Lung (tissue), 10 donors: ENCODE results near the gene SIK1. TPM values are rescaled to one million over a fixed set of nuclear protein-coding genes. Genes with fewer than 3 reads are reported as not detected.
"Not testable (repeated sequence)": the region's sequence is repeated elsewhere in the genome, so short reads cannot be mapped to it uniquely, and the experiment has no call there.

Experiments used
- ATAC-seq: fragments of 200-7000 bp; cut with Tn5 transposase; one replicate; pipeline ENCODE4 v1.9.1; 2020; ENCODE audit warnings: moderate number of reproducible peaks; ENCODE audit not compliant: insufficient read depth, low FRiP score
- DNase-seq, 3 donors: peaks; one replicate each; pipeline ENCODE4 v3.0.0-alpha.2; 2013 to 2017
- H3K27ac ChIP-seq, 2 donors: one replicate each; pipeline ENCODE4 v1.5.1; 2013; ENCODE audit warnings: mild to moderate bottlenecking in 2 of 2, moderate library complexity in 2 of 2, control low read depth in 1 of 2, inconsistent platforms in 1 of 2, low read depth in 1 of 2, low read length in 1 of 2
- H3K27me3 ChIP-seq, 3 donors: one replicate each; pipeline ENCODE4 v1.5.1; 2013; ENCODE audit warnings: low read length in 2 of 3; ENCODE audit not compliant: control insufficient read depth in 3 of 3, insufficient read depth in 3 of 3
- H3K36me3 ChIP-seq, 4 donors: one replicate each; pipeline ENCODE4 v1.5.1; 2013; ENCODE audit warnings: low read length in 4 of 4, mild to moderate bottlenecking in 1 of 4, moderate library complexity in 1 of 4; ENCODE audit not compliant: control insufficient read depth in 4 of 4, insufficient read depth in 4 of 4
- H3K4me1 ChIP-seq, 5 donors: one replicate each; pipeline ENCODE4 v1.5.1; 2013; ENCODE audit warnings: low read length in 5 of 5, mild to moderate bottlenecking in 2 of 5, moderate library complexity in 1 of 5; ENCODE audit not compliant: control insufficient read depth in 5 of 5, insufficient read depth in 5 of 5
- H3K4me3 ChIP-seq: one replicate; pipeline ENCODE4 v1.5.1; 2013; ENCODE audit warnings: mild to moderate bottlenecking, control low read depth, moderate library complexity
- H3K9ac ChIP-seq, 2 donors: one replicate each; pipeline ENCODE4 v1.5.1; 2013; ENCODE audit warnings: low read length in 2 of 2, control low read depth in 1 of 2; ENCODE audit not compliant: insufficient read depth in 1 of 2
- H3K9me3 ChIP-seq, 4 donors: one replicate each; pipeline ENCODE4 v1.5.1; 2013; ENCODE audit warnings: low read length in 3 of 4, mild to moderate bottlenecking in 1 of 4, moderate library complexity in 1 of 4; ENCODE audit not compliant: control insufficient read depth in 4 of 4, insufficient read depth in 3 of 4
- WGBS, 2 donors: extraction: QIAGEN DNeasy Blood & Tissue Kit; methylation state at CpG; one replicate each; pipeline ENCODE4 v1.1.7; 2013; 5-methylcytosine and 5-hydroxymethylcytosine counted together
- polyA plus RNA-seq, 2 donors: library from polyadenylated mRNA; stranded (reverse); fragments of 200-250 nt; gene quantifications; one replicate each; pipeline ENCODE4 v1.2.1, GENCODE V29; 2013
- total RNA-seq, 2 donors: library from RNA; depleted of rRNA in 1 of 2; stranded (reverse); fragments of >200 nt in 1 of 2; gene quantifications; one replicate each; pipeline ENCODE4 v1.2.1, GENCODE V29; 2014 to 2021
- donor health status: Bipolar disorder and iron deficiency.
- donor health status: healthy.
- donor health status: DM: yes; HTN: yes; CAD: no.

The SIK1 gene
- total and polyA plus RNA-seq, 4 donors = 4.3 to 34.1 (median 22.7) TPM

DNA sequence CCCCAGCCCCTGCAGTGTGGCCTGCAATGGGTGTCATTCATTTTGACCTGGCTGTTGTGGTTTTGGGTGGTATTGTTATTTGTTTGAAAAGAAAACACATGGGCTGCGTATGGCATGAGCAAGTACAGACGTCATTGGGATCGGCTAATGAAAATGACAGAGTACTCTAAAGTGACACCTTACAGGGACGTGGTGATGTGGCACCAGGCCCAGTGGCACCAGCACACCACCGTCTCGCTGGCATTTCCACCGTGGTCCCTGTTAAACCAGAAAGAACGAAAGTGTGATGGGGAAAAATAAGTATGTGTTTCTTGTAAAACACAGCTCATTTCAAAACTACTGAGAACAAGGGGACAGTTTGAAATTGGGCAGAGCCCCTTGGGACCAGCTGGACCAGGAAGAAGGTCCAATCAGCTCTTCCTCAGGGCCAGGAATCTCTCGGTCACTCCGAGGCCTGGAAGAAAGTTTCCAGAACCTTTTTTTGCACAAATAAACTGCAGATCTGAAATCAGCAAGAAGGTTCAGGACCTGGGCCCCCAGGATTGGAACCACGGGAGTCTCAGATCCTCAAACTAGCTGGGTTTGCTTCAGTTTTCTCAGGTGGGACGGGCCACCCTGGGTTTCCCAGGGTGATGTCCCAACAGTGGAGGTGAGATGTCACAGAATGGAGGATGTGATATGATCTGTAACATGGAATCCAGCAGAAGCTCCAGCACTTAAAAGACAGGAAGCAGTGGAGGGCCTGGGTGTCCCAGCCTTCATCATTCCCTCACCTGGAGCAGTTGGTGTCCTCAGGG lies 6.6 kb upstream of the SIK1 start:
- not testable (repeated sequence) for H3K36me3 ChIP-seq

GRCh38 chr21:43430830-43431416 lies 4.0 kb upstream of the SIK1 start:
- 80 to 100% methylated on average over 2 to 11 of the region's 17 CpGs for WGBS, 2 donors
- not testable (repeated sequence) for ATAC-seq, DNase-seq

More for the DNA sequence above, 6.6 kb upstream of the SIK1 start:
- 82% methylated on average over 1 of the region's 12 CpGs; no CpG with 5 or more reads in 1 of the 2 donors for WGBS, 2 donors
- ATAC-seq, H3K9ac ChIP-seq, DNase-seq, H3K9me3 ChIP-seq, H3K4me3 ChIP-seq, H3K27ac ChIP-seq, H3K27me3 ChIP-seq, H3K4me1 ChIP-seq: not testable (repeated sequence)

GRCh38 chr21:43428964-43429363 lies 2.0 kb upstream of the SIK1 start:
- not testable (repeated sequence) for DNase-seq, H3K27me3 ChIP-seq, H3K4me3 ChIP-seq, H3K9me3 ChIP-seq, H3K9ac ChIP-seq, ATAC-seq, H3K36me3 ChIP-seq, H3K27ac ChIP-seq, H3K4me1 ChIP-seq
- no CpG with 5 or more reads among the region's 6 CpGs for WGBS, 2 donors

More at GRCh38 chr21:43430830-43431416, 4.0 kb upstream of the SIK1 start:
- H3K9ac ChIP-seq, H3K9me3 ChIP-seq, H3K36me3 ChIP-seq, H3K4me3 ChIP-seq, H3K27me3 ChIP-seq, H3K4me1 ChIP-seq, H3K27ac ChIP-seq: not testable (repeated sequence)

- WGBS, 2 donors = no CpG with 5 or more reads among the region's 53 CpGs
- H3K36me3 ChIP-seq = not testable (repeated sequence)
These were observed 270 bp upstream of the SIK1 start for GRCh38 chr21:43427242-43427559.

GRCh38 chr21:43426004-43426403 lies 927 bp downstream of the SIK1 start:
- not testable (repeated sequence) for DNase-seq, H3K9me3 ChIP-seq, H3K27me3 ChIP-seq, H3K36me3 ChIP-seq, H3K27ac ChIP-seq, H3K4me1 ChIP-seq, ATAC-seq, H3K9ac ChIP-seq, H3K4me3 ChIP-seq
- no CpG with 5 or more reads among the region's 43 CpGs for WGBS, 2 donors

More at GRCh38 chr21:43427242-43427559, 270 bp upstream of the SIK1 start:
- ATAC-seq = peak; percentile 87
- not testable (repeated sequence) for H3K4me3 ChIP-seq, H3K27ac ChIP-seq, DNase-seq, H3K27me3 ChIP-seq, H3K9ac ChIP-seq, H3K4me1 ChIP-seq, H3K9me3 ChIP-seq

DNA sequence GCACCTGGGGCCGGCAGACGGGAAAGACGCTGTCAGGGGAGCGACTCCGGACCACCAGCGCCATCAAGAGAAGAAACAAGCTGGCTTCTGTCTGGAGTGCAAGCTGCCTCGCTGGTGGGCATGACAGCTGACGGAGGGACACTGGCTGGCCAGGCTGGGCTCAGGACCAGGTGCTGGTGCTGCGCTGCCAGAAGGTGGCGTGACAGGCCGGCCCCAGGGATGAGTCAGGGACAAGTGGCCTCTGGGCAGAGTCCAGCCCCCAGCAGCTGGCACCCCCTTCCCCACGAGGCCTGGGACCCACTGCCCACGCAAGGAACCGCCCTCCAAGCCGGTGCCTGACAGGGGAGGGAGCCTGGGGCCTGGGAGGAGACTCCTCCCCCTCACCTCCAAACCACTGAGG lies 7.5 kb downstream of the SIK1 start:
- H3K27me3 ChIP-seq, H3K4me3 ChIP-seq, H3K36me3 ChIP-seq, H3K27ac ChIP-seq, H3K4me1 ChIP-seq, DNase-seq, ATAC-seq, H3K9ac ChIP-seq, H3K9me3 ChIP-seq: not testable (repeated sequence)
- no CpG with 5 or more reads among the region's 15 CpGs for WGBS, 2 donors

DNA sequence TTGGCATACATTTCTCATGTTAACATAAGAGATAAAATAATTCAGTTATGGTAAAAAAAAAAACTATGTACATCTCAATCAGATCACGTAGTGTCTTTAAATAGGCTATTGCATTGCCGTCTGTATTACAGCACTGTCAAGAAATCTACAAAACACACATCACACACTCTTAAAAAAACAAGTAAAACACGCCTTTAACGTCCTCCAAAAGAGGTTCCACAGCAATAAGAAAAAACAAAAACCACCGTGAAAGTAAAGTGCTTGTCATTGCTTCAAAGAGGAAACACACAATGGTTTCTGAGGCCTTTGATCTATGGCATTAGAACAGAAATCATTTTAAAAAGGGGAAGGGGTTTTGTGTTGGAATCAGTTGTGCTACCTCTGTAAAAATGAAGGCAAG lies 12.4 kb downstream of the SIK1 start:
- not testable (repeated sequence) for H3K9ac ChIP-seq, H3K27ac ChIP-seq, DNase-seq, ATAC-seq, H3K4me3 ChIP-seq, H3K4me1 ChIP-seq, H3K36me3 ChIP-seq, H3K27me3 ChIP-seq, H3K9me3 ChIP-seq
- WGBS, 2 donors = no CpG with 5 or more reads among the region's 5 CpGs

- not testable (repeated sequence) for H3K9me3 ChIP-seq, H3K27ac ChIP-seq, H3K36me3 ChIP-seq, H3K4me3 ChIP-seq, ATAC-seq, H3K4me1 ChIP-seq, H3K27me3 ChIP-seq, H3K9ac ChIP-seq
- DNase-seq = peak in 1 of 3 donors; percentile 2
- WGBS, 2 donors = no CpG with 5 or more reads among the region's 28 CpGs
These were observed 14.7 kb downstream of the SIK1 start for GRCh38 chr21:43412020-43412788.
